ENCODE results near the gene SFXN5.
A peak's percentile ranks its signal among the peaks of the same experiment; 100 is the strongest.

SFXN5 gene

DNA sequence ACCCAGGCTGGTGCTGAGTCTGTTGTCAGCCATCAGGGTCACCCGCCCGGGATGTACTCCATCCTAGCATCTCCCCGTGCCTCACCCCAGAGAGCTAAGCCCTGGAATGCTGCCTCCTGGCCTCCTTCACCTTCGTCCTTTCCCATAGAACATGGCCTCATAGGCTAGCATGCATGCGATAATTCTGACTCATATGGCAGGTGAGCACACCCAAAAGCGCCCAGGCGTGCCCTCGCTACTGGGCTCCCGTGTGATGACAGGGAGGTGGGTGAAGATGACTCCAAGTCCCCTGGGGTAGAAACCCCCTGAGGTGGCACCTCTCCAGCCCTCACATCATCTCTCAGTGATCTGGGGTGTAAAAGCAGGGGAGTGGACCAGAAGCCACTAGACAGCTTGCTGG lies 177.0 kb downstream of the SFXN5 start:
- no peak for DNase-seq

- peak; percentile 63 for DNase-seq
Observed at GRCh38 chr2:72893594-72894319, 177.8 kb downstream of the SFXN5 start.

- DNase-seq: peak; percentile 61
Observed at GRCh38 chr2:72892506-72893173, 178.9 kb downstream of the SFXN5 start.

Data from fibroblast of skin of right quadriceps (primary cell).